Small intestine (tissue), 7 donors: Measurements from ENCODE around the gene OXSR1. TPM values are rescaled to one million over a fixed set of nuclear protein-coding genes. Genes with fewer than 3 reads are reported as not detected.
"Not testable (repeated sequence)": the region's sequence is repeated elsewhere in the genome, so short reads cannot be mapped to it uniquely, and the experiment has no call there.

Experiments used
- DNase-seq, 2 donors: peaks; one replicate each; pipeline versions ENCODE4 v3.0.0 to v3.0.0-alpha.2; 2013
- FAIRE-seq: peaks from 2 replicates; lab custom pipeline; 2012; peaks lifted over from hg19 to GRCh38; lab: Jason Lieb, UNC
- H3K27ac ChIP-seq, 3 donors: one replicate each; pipeline ENCODE4 v1.5.1; 2013; ENCODE audit warnings: low read length in 2 of 3, mild to moderate bottlenecking in 2 of 3, control low read depth in 1 of 3, inconsistent platforms in 1 of 3, low read depth in 1 of 3, moderate library complexity in 1 of 3
- H3K27me3 ChIP-seq, 3 donors: one replicate each; pipeline ENCODE4 v1.6.1; 2013; ENCODE audit warnings: low read length in 3 of 3, inconsistent platforms in 1 of 3; ENCODE audit not compliant: control insufficient read depth in 3 of 3, insufficient read depth in 3 of 3
- H3K36me3 ChIP-seq, 3 donors: one replicate each; pipeline ENCODE4 v1.6.1; 2013; ENCODE audit warnings: low read length in 3 of 3, inconsistent platforms in 1 of 3, low read depth in 1 of 3, mild to moderate bottlenecking in 1 of 3, moderate library complexity in 1 of 3; ENCODE audit not compliant: control insufficient read depth in 3 of 3, insufficient read depth in 2 of 3
- H3K4me1 ChIP-seq, 3 donors: one replicate each; pipeline ENCODE4 v1.6.1; 2013; ENCODE audit warnings: low read length in 2 of 3, inconsistent platforms in 1 of 3, low read depth in 1 of 3, mild to moderate bottlenecking in 1 of 3, moderate library complexity in 1 of 3; ENCODE audit not compliant: control insufficient read depth in 3 of 3, insufficient read depth in 2 of 3
- H3K4me3 ChIP-seq, 3 donors: one replicate each; pipeline ENCODE4 v1.5.1; 2013; ENCODE audit warnings: low read length in 3 of 3, control low read depth in 1 of 3, inconsistent platforms in 1 of 3, low read depth in 1 of 3, mild to moderate bottlenecking in 1 of 3, moderate library complexity in 1 of 3
- H3K9me3 ChIP-seq, 2 donors: one replicate each; pipeline ENCODE4 v1.6.1; 2013; ENCODE audit warnings: low read depth in 1 of 2, low read length in 1 of 2; ENCODE audit not compliant: control insufficient read depth in 2 of 2, insufficient read depth in 1 of 2
- WGBS, 3 donors: extraction: QIAGEN DNeasy Blood & Tissue Kit; methylation state at CpG; one replicate each; pipeline ENCODE4 v1.1.7; 2013; 5-methylcytosine and 5-hydroxymethylcytosine counted together
- polyA plus RNA-seq, 4 donors: library from polyadenylated mRNA; stranded (reverse) in 3 of 4; unstranded in 1 of 4; fragments of 200-250 nt in 3 of 4; fragments of 120-200 nt in 1 of 4; gene quantifications; one replicate each; pipeline versions ENCODE4 v1.2.1 to v1.2.3, GENCODE V29; 2013
- donor health status: healthy with polysubstance abuse.
- donor health status: control.
- donor health status: control.
- donor health status: Bipolar disorder and iron deficiency.
- donor health status: healthy.

The OXSR1 gene
- polyA plus RNA-seq, 4 donors = 15.3 to 30.5 (median 19.8) TPM

DNA sequence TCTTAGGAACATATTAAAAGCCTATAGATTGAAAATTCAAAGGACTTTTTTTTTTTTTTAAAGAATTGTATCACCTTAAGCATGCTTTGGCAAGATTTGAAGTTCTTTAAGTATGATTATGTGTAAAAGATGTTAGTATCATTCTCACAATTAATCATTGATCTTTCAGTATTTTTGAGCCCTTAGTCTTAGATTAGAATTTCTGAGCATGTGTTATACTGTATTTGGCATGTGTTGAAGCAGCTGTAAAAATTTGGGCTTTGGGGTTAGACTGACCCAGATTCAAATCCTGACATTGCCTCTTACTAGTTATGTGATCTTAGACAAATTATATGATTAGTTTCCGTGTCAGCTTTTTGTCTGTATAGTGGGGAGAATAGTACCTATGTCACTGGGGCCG, 6.3 kb downstream of the OXSR1 start:
- WGBS, 3 donors = 67 to 86% (median 75%) methylated on average over 2 of the region's 2 CpGs
- Histone ChIP-seq H3K27me3 (no peaks in the 10 kb centered on the region), H3K4me3 (no peak overlapping the region), H3K4me1 (peaks cover 6 to 10% (median 9%) of the 10 kb centered on the region in 3 donors), H3K27ac (no peak overlapping the region), H3K36me3 (no peaks in the 10 kb centered on the region), H3K9me3 (no peaks in the 10 kb centered on the region)
- FAIRE-seq (no peak), DNase-seq (no peak)

DNA sequence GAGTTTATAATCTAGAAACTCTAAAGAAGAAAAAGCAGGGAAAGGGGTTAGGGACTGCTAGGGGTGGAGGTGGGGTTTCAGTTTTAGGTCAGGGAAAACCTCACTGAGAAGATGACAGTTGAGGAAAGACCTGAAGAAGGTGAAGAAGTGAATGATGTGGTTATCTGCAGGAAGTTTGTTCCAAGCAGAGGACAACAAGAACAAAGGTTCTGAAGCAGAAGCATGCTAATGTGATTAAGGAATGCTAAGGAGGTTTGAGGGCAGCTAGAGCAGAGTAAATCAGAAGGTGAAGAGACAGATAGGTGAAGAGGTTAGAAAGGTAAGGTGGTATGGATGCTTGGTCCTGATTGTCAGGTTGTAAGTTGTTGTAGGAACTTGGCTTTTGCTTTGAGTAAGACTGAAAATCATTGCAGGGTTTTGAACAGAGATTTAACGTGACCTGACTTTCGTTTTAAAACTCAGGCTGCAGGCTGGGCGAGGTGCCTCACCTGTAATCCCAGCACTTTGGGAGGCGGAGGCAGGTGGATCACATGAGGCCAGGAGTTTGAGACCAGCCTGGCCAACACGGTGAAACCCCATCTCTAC, 8.6 kb downstream of the OXSR1 start:
- Histone ChIP-seq H3K4me1 (peaks cover 0 to 6% (median 3%) of the 10 kb centered on the region in 3 donors), H3K4me3 (no peak overlapping the region), H3K27me3 (no peaks in the 10 kb centered on the region), H3K27ac (no peak overlapping the region), H3K9me3 (no peaks in the 10 kb centered on the region), H3K36me3 (peaks cover 0 to 7% (median 0%) of the 10 kb centered on the region in 3 donors)
- 32 to 58% (median 32%) methylated on average over 5 of the region's 5 CpGs for WGBS, 3 donors
- FAIRE-seq = no peak
- DNase-seq = no peak

DNA sequence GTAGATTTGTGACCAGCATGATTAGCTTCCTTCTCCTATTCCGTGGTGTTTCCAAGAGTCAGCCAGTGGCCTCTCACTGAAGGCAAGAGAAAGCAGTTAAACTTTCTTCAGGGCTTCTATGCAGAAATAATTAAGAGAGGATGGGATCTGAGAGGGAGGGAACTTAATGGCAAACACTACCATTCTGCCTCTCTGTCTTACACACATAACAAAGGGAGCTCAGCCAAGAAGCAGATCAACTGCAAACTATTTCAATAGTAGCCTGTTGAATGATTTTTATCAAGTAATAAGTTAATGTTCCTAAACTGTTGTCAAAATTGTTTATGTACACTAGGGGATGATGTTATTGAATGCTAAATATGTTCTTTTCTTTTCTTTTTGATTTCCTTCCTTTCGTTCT, 11.8 kb downstream of the OXSR1 start:
- Histone ChIP-seq H3K9me3 (no peaks in the 10 kb centered on the region), H3K27me3 (no peaks in the 10 kb centered on the region), H3K27ac (no peak overlapping the region), H3K36me3 (peaks cover 0 to 19% (median 5%) of the 10 kb centered on the region in 3 donors), H3K4me1 (peaks cover 0 to 6% (median 3%) of the 10 kb centered on the region in 3 donors), H3K4me3 (no peak overlapping the region)
- FAIRE-seq = no peak
- peak in 1 of 2 donors; percentile 11 for DNase-seq
- WGBS, 3 donors = 50 to 71% (median 62%) methylated on average over 2 of the region's 2 CpGs

DNA sequence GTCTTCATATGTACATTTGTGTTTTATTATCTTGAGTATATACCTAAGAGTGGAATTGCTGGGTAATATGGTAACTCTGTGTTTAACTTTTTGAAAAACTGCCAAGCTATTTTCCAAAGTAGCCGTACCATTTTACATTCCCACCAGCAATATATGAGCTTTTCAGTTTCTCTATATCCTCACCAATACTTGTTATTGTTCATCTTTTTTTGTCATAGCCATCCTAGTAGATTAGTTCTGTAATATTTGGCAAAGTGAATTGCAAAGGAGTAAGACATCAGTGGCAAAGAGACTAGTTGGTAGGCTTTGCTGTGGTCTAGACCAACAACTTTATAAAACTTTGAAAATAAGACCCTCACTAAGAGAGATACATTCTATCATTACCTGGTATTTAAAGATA, 21.4 kb downstream of the OXSR1 start:
- peaks cover 0 to 2% (median 0%) of the 10 kb centered on the region in 3 donors for H3K4me1 ChIP-seq
- no peak overlapping the region for H3K4me3 ChIP-seq
- DNase-seq (no peak), FAIRE-seq (no peak)
- H3K27me3 ChIP-seq = no peaks in the 10 kb centered on the region
- H3K36me3 ChIP-seq = peaks cover 0 to 13% (median 1%) of the 10 kb centered on the region in 3 donors
- H3K27ac ChIP-seq = no peak overlapping the region
- no peaks in the 10 kb centered on the region for H3K9me3 ChIP-seq
- WGBS, 3 donors = 94 to 100% (median 100%) methylated on average over 1 of the region's 1 CpG

DNA sequence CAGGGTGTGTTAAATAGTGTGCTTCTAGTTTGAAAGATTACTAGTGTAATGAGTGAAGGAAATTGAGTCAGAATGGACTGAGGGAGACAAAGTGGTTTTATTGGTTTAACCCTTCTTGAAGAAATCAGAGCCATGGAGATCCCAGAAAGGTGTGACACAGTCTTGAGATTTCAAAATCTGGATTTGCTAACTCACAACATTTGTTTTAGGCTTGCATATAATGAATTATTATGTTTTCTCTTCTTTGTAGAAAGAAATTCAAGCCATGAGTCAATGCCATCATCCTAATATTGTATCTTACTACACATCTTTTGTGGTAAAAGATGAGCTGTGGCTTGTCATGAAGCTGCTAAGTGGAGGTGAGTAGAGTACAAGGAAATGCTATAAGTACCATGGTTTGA, 25.1 kb downstream of the OXSR1 start:
- no peak for FAIRE-seq
- DNase-seq = no peak
- no peaks in the 10 kb centered on the region for H3K9me3 ChIP-seq

DNA sequence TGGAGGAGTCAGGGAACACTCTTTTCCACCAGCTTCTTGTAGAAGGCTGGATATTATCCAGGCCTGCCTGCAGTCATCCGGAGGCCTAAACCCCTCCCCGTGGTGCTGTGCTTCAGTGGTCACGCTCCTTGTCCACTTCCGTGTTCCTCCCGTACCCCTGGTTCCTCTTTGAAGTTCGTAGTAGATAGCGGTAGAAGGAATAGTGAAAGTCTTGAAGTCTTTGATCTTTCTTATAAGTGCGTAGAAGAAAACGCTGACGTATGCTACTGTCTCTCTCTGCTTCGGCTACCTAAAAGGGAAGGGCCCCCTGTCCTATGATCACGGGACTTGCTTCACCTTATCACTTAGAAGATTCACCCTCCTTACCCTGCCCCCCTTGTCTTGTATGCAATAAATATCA, 37.6 kb downstream of the OXSR1 start:
- H3K36me3 ChIP-seq = peaks cover 6 to 40% (median 15%) of the 10 kb centered on the region in 3 donors
- FAIRE-seq, H3K27ac ChIP-seq, DNase-seq, H3K9me3 ChIP-seq, H3K4me1 ChIP-seq, H3K27me3 ChIP-seq, H3K4me3 ChIP-seq: not testable (repeated sequence)
- WGBS, 3 donors = 91 to 97% (median 94%) methylated on average over 12 of the region's 12 CpGs

More for the DNA sequence above, 25.1 kb downstream of the OXSR1 start:
- no peaks in the 10 kb centered on the region for H3K27me3 ChIP-seq
- peaks cover 0 to 7% (median 6%) of the 10 kb centered on the region in 3 donors for H3K36me3 ChIP-seq
- peaks cover 0 to 2% (median 0%) of the 10 kb centered on the region in 3 donors for H3K4me1 ChIP-seq
- no peak overlapping the region for H3K27ac ChIP-seq
- H3K4me3 ChIP-seq = no peak overlapping the region

DNA sequence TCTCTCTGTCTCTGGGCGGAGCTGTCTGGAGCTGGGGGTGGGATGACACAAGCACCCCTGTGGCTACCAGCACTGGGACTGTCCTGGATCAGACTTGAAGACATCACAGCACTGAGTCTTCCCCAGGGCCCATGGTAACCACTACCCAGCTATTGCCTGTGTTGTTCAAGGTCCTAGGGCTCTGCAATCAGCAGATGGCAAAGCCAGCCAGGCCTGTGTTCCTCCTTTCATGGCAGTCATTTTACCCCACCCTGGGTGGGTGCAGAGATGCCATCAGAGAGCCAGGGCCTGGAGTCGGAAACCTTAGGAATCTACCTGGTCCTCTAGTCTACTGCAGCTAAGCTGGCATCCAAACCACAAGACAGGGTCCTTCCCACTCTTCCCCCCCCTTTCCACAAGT, 38.4 kb downstream of the OXSR1 start:
- H3K9me3 ChIP-seq = no peaks in the 10 kb centered on the region
- no peaks in the 10 kb centered on the region for H3K4me1 ChIP-seq
- no peak overlapping the region for H3K4me3 ChIP-seq
- H3K36me3 ChIP-seq = peaks cover 6 to 40% (median 14%) of the 10 kb centered on the region in 3 donors
- H3K27ac ChIP-seq = no peak overlapping the region
- DNase-seq (no peak), FAIRE-seq (no peak)
- 93 to 97% (median 96%) methylated on average over 2 of the region's 2 CpGs for WGBS, 3 donors
- no peaks in the 10 kb centered on the region for H3K27me3 ChIP-seq

DNA sequence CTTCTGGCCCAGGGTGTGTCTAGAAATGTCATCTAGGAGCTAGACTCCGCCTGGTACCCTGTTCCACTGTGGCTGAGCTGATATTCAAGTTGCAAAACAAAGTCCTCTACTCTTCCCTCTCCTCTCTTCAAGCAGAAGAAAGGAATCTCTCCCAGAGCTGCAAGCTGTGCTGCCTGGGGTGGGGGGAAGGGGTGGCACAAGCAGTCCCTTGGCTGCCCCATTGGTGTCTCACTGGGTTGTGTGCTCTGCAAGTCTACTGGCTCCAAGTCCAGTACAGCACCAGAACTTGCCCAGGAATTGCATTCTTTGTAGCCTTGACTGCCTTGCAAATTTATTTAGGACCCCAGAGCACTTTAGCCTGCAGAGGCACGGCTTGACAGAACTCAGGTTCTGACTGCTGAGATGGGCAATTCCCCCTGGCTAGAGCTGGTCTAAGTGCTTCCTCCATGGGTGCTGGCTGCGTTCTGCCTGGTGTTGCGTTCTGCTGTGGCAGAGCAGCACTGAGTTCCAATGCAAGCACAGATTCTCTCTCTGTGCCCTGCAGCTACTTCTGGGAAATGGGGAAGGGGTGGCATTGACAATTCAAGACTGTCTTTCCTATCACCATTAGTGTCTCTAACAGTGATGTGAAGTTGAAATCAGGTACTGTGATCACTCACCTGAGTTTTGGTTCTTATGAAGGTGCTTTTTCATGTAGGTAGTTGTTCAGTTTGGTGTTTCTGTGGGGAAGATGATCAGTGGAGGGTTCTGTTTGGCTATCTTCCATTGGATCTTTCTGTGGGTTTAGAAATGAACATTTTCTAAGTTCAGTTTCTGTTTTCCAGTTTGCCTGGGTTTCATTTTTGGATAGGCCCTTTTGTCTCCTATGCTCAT, 39.5 kb downstream of the OXSR1 start:
- Histone ChIP-seq H3K27ac (no peak overlapping the region), H3K36me3 (peaks cover 6 to 39% (median 8%) of the 10 kb centered on the region in 3 donors), H3K9me3 (no peaks in the 10 kb centered on the region), H3K27me3 (no peaks in the 10 kb centered on the region), H3K4me1 (no peaks in the 10 kb centered on the region), H3K4me3 (no peak overlapping the region)
- 91 to 98% (median 94%) methylated on average over 4 of the region's 4 CpGs for WGBS, 3 donors
- FAIRE-seq (no peak), DNase-seq (no peak)
